ENCODE results near the gene ABI3.

The ABI3 gene

DNA sequence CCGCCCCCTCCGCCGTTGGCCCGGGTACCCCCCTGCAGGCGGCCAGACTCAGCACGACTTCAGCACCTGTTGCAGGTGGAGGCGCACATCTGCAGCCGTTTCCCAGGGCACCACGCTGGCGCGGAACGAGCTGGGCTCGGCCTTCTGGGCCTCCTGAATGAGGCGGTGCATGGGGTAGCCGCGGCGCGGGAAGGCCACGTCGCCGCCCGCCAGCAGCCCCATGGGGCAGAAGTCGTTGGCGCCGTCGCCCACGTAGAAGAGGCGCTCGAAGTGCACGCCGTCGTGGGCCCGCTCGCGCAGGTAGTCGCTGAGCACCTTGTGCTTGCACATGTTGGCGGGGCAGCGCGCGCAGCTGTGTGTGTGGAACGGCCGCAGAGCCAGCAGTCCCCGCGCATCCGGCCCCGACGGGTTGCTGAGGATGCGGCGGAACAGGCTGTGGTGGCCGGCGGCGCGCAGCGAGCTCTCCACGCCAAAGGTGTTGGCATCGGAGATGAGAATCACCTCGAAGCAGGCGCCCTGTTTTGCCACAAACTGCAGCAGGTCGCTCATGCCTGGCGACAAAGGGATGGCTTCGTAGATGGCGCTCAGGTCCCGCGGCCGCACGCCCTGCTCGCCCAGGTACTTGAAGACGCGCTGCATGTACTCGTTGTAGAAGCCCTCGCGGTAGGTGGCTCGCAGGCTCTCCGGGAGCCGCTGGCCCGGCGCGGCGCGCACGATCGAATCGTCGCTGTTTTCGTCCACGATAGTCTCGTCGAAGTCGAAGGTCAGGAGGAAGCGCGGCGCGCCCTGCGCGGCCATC lies 13.9 kb downstream of the ABI3 start:
- FAIRE-seq (peak; percentile 72), DNase-seq (ENCODE audit: insufficient read length, low spot score) (no peak)

DNA sequence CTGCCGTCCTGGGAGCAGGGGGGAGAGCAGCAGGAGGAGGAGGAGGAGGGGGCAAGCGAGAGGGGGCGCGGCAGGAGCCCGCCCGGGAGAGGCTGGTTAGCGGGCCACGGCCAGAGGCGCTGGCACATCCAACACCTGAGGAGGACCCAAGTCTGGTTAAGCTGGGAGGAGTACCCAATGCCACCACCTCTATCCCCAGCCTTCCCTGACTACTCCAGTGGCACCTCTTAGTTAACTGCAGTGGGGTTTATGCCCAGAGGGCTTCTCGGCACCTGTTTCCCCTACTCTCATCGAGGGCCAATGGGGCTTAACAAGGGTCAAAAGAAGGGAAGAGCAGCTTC lies 14.5 kb downstream of the ABI3 start:
- DNase-seq (ENCODE audit: insufficient read length, low spot score), result no peak
- FAIRE-seq, result no peak

DNA sequence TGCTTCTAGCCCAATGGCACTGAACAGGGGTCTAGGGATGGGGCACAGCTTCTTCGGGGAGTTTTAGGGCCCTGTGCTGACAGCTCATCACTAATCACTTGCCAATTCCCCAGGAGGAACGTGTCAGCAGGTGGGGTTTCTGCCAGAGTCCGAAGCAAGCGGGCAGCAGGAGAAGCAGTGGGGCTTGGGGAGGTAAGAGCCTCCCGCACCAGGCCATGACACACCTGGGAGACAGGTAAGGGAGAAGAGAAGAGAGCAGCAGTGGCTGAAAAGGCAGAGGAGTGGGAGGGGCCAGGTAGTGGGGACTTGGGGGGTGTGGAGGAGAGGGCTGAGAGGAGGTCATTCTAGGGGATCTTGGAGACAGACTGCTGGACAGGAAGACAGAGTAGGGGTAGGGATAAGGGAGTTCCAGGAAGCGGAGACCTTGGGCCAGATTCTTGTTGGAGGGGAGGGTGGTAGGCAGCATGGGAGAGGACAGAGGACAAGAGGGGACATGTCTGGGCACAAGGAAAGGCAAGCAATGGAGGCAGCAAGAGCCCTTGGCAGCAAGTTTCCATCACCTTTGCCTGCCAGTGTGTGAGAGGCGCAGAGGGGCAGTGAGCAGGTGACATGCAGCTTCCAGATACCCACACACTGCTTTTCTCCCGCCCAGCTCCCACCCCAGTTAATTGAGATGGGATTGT lies 15.2 kb downstream of the ABI3 start:
- FAIRE-seq (no peak), DNase-seq (ENCODE audit: insufficient read length, low spot score) (no peak)

DNA sequence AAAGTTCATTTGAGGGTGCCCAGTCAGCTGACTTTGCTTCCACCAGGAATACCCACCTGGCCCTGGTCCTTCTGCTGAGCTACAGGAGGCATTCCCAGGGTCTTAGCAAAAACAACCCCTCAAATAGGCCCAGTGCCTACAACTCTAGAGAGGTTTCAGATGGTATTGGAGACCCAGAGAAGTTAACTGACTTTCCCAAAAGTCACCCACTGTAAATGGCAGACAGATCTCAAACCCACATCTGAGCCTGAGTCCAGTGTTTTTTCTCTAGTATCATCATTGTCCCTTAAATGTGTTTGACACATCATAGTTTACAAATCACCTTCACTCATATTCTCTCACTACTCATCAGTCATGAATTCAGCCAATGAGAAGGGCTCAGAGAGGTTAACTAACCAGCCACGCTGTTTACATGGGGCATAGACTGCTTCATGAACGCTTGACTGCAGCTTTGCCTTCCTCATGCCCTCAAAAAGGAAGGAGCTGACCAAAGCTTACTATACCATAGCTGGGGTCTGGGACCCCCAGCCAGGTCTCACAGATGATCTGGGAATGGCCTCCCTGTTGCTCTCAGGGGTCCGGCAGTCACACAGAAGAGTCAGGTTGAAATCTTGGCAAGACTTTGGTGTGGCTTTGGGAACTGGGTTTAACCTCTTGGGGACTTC lies 16.4 kb downstream of the ABI3 start:
- FAIRE-seq (peak; percentile 40), DNase-seq (ENCODE audit: insufficient read length, low spot score) (no peak)

DNA sequence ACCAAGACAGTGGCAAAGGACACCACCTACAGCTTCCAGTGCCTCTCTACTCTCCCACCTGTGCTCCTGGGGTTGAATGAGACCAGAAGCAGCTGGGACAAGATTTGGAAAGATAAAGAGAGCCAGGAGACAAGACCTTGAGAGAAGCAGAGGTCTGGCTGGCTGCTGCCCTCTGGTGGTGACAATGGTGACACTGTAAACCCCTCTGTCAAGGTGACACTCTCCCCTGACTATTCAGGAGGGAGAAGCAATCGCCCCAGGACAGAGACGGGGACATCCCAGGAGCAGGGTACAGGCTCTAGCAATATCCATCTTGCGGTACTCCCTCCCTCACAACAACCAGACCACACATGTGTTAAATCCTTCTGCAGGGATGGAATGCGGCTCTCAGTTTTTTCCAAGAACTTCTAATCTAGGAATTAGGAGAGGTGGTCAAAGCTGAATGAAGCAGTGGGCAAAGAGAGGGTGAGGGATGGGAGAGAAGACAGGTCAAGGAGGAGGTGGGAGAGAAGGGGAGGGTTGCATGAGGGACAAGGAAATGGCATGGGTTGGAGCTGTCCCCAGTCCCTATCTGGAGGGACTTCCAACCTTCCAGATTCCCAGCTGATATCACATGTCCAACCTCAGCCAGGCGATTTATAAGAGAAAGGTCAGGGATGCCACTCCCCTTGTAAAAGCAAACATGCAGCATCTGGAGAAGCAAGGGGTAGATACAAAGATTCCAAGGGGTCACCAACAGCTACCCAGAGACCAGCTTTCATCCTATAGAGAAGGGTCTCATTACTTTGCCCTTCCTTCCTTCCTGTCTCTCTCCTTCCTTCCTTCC lies 17.1 kb downstream of the ABI3 start:
- peak; percentile 91 for DNase-seq (ENCODE audit: insufficient read length, low spot score)
- peak; percentile 86 for FAIRE-seq

DNA sequence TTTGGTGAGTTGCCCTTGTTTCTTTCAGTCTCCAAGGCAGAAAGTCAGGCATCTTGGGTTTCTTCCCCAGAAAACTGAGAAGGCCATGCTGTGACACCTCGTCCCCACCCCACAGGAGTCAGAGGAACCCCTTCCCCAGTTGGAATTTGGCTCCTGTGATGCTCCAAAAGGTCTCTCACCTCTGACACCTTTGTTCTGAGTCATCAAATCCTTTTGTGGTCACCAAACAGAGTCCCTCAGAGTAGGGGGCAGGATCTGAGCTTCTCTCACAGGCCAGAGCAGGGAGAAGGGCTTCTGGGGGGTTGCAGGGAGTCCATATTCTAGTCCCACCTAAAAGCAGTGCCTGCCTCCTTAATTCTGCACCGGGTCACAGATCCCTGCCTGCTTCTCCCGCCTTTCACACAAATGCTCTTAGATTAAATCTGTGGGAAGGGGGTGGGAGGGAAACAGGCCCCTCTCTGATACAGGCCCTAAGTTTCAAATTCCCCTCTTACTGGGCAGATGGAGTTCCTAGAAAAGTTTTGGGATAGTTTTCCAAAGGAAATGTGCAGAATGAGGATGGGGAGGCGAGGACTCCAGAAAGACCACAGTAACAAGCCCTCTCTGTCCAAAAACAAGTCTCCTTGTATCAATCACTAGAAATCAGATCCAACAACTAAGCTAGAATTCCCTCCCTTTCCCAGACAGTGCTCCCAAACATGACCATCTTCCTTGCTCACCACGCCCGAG lies 18.7 kb downstream of the ABI3 start:
- FAIRE-seq (no peak), DNase-seq (ENCODE audit: insufficient read length, low spot score) (no peak)

DNA sequence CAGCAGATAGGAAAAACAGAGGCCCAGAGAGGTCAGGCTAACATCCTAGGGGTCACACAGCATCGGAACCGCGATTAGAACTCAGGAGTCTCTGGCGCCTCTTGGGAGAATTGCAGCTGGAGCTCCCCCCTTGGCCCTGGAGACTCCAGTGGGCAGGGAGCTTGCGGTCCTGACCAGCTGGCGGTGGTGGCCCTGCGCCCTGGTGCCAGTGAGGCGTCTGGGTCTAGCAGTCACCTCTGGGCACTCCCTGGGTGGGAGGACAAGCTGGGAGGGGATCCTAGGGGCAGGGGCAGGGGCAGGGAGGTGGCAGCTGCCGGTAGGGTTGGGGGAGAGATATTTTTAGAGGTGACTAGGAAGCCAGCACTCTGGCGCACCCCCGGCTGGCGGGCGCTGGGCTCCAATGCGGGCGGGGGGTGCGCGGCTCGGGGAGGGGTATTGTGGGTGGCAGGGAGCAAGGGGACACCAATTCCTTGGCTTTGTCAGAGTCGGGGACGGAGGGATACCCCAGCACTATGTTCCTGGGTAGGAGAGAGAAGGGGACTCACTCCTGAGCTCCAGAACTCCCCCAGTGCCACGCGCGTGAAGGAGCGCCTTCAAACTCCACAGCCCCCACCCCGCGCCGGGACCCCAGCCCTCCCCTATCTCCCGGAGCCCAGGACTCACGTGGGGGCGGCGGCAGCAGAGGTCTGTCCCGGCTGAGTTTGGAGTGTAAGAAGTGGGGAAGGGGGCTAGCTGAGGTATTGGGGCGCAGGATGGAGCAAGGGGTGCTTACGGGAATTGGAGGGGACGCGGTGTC lies 19.5 kb downstream of the ABI3 start:
- DNase-seq (ENCODE audit: insufficient read length, low spot score) (no peak), FAIRE-seq (no peak)

DNA sequence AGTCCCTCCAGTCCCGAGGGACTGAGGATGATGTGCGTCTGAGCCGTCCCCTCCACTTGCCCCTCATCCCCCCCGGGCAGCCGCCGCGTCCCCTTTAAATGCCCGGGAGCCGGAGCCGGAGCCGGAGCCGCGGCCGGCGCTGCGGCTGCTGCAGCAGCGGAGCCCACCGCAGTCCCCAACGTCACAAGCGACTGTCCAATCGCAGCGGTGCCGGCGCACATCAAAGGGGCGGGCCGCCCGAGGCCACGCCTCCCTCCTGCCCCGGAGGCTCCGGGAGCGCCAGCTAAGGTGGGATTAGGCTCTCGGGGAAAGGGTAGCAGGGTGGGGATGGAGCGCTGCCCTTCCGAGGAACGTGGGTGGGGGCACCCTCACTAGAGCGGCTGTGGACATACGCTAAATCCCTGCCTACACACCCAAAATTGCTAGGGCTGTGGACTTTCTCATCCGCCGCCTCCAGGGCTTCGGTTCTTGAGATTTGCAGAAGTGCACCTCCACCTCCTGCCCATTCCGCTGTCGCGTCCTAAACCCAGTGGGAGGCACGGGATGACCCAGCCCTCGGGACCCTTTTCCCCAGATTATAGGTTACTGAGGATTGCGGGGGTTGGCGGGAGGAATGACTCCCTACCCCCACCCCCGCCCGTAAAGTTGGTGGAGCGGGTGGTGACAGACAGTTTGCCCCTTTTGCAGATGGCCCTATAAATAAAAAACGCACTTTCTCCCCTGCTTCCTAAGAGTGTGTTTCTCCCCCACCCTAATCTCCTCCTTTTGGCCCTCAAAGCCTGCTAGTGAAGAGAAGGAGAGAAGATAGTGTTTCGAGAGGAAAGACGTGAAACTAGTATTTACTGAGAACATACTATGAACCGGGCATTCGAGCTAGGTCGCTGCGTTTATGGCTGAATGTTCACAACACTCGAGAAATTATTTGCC lies 20.4 kb downstream of the ABI3 start, which contains the start of gene PHOSPHO1:
Gene PHOSPHO1 (minus strand): TSS at position 152 of the 927 bp plus-strand sequence. CDS start 4,096 bp downstream, outside the sequence.
- FAIRE-seq (peak; percentile 86), DNase-seq (ENCODE audit: insufficient read length, low spot score) (peak; percentile 99)

DNA sequence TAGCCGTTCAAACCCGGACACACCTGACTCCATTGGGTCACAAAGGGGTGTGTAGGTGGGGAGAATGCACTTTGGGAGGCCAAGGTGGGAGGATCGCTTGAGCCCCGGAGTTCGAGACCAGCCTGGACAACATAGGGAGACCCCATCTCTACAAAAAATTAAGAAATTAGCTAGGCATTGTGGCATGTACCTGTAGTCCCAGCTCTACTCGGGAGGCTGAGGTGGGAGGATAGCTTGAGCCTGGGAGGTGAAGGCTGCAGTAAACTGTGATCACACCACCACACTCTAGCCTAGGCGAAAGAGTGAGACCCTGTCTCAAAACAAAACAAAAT lies 21.0 kb downstream of the ABI3 start:
- no peak for FAIRE-seq

DNA sequence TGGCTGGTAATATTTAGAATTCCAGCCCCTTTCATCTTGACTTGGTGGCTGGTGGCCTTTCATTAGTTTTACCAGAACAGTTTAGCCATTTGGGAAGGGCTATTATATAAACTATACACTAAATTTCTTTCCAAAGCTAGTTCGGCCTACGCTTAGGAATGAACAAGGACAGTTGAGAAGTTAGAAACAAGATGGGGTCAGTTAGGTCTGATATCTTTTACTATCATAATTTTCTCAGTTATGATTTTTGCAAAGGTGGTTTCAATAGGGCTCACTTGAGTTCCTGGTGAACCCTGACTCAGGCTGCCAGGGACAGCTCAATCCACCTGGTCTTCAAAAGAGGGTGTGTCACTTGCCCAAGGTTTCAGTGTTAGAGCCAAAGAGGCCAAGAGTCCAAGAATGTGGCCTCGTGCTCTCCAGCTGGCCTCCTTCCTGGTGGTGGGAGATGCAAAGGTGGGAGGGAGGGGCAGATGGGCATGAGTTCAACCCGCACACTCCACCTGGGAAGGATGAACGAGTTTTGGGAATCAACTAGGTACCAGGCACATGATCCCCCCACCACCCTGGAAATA lies 24.1 kb downstream of the ABI3 start:
- DNase-seq (ENCODE audit: insufficient read length, low spot score), result no peak
- no peak for FAIRE-seq

More for the DNA sequence above, 21.0 kb downstream of the ABI3 start:
- no peak for DNase-seq (ENCODE audit: insufficient read length, low spot score)

DNA sequence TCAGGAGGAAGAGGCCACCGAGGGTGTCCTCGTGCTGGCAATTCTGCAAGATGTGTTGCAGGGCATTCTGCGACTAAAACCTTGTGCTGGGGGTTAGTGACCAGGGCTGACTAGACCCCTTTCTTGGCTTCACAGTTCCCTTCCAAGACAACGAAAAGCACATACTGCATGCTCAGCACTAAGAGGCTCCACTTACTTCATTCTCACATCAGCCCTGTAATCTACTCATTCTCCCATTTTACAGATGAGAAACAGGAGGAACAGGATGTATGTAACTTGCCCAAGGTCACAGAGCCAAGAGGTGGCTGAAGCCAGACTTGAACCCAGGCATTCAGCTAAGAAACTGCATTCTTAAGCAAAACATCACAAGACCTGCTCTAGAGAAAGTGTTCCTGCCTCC lies 25.4 kb downstream of the ABI3 start:
- no peak for FAIRE-seq

DNA sequence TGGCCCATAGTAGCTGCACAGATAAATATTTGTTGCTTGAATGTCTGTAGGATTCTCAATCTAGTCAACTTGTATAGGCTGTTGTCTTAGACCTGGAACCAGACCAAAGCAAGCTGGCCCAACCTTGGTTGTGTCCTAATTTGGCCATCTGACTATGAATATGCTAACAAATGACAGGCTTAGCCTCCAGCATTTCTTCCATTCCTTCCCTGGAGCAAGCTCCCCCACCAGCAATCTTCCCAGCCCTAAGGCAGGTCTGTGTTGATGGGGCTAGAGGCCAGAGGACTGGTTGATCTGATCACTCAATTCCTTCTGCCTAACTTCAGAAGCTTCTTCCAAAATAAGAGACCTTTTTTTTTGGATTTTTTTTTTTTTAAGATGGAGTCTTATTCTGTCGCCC lies 29.5 kb downstream of the ABI3 start:
- DNase-seq (ENCODE audit: insufficient read length, low spot score) (no peak), FAIRE-seq (no peak)

More for the DNA sequence above, 25.4 kb downstream of the ABI3 start:
- no peak for DNase-seq (ENCODE audit: insufficient read length, low spot score)

DNA sequence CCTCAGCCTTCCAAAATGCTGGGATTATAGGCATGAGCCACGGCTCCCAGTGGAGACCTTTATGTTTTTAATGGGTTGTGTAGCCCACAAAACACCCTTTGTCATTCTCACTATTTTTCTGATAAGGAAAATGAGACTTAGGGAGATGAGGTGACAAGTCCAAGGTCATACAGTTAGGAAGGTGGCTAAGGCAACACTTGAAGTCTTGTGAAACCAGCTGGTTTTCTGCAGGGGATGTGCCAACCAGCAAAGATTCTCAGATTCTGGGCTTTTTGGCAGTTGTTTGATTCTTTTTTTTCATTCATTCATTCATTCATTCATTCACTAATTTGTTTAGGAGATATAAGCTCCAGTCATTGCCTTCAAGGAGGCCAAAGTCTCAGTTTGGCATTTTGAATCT lies 30.1 kb downstream of the ABI3 start:
- DNase-seq (ENCODE audit: insufficient read length, low spot score), result no peak
- FAIRE-seq, result no peak

DNA sequence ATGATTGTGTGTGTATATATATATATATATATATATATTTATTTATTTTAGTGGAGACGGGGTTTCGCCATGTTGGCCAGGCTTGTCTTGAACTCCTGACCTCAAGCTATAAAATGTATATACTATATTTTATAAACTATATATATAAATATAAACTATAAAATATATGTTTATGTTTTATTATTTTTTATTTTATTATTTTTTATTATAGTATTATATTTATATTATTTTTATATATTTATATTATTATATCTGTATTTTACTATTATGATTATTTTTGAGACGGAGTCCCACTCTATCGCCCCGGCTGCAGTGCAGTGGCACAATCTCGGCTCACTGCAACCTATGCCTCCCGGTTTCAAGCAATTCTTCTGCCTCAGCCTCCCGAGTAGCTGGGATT lies 30.5 kb downstream of the ABI3 start:
- FAIRE-seq, result no peak

DNA sequence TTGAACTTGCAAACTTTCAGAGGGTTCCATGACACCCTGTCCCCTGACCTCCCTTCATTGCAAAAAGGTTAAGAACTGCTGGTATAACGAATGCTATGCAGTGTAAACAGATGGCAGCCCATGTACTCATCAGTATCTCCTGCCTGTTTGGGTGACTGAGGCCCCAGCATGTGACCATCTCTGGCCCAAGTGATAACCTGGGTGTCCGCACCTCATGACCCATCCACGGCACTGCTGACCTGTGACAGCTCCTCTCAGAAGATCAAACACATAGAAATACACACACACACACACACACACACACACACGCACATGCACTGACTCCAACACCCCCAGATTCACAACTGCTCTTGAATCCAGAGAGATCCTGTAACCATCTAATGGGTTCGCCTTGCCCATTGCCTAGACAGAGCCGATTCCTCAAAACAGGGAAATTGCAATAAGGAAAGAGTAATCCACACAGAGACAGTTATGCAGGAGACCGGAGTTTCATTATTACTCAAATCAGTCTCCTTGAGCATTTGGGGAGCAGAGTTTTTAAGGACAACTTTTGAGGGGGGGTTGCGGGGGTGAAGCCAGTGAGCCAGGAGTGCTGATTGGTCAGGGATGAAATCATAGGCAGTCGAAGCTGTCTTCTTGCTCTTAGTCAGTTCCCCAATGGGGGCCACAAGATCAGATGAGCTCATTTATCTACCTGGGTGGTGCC lies 31.3 kb downstream of the ABI3 start:
- peak; percentile 94 for FAIRE-seq

More for the DNA sequence above, 30.5 kb downstream of the ABI3 start:
- no peak for DNase-seq (ENCODE audit: insufficient read length, low spot score)

DNA sequence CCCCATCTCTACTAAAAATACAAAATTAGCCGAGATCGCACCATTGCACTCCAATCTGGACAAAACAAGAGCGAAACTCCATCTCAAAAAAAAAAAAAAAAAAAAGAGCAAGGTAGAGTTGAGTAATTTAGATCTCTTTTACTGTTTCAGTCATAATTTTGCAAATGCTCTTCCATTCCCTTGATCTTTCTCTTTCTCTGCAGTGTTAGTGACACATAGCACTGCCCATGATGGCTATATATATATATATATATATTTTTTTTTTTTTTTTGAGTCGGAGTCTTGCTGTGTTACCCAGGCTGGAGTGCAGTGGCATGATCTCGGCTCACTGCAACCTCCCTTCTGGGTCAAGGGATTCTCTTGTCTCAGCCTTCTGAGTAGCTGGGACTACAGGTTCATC lies 32.3 kb downstream of the ABI3 start:
- no peak for FAIRE-seq

More for the DNA sequence above, 31.3 kb downstream of the ABI3 start:
- no peak for DNase-seq (ENCODE audit: insufficient read length, low spot score)

DNA sequence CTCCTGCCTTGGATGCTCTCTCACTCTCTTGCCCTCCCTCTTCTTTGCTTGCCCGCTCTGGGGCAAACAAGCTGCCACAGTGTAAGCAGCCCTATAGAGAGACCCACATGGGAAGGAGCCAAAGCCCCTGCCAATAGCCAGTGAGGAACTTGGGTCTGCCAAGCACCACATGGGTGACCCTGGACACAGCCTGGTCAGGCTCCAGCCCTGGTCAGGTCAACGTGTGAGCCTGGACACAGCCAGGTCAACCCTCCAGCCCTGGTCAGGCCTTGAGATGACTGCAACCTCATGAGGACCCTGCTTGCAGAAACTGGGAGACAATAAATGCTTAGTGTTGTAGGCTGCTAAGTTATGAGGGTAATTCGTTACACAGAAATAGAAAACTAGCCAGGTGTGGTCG lies 34.3 kb downstream of the ABI3 start:
- DNase-seq (ENCODE audit: insufficient read length, low spot score) (no peak), FAIRE-seq (peak; percentile 40)

More for the DNA sequence above, 32.3 kb downstream of the ABI3 start:
- DNase-seq (ENCODE audit: insufficient read length, low spot score), result no peak
